ENCODE results near the gene CCDC122.

The CCDC122 gene
- 0.78 to 2.1 (median 1.9) reads per million in 3 donors for total RNA-seq

DNA sequence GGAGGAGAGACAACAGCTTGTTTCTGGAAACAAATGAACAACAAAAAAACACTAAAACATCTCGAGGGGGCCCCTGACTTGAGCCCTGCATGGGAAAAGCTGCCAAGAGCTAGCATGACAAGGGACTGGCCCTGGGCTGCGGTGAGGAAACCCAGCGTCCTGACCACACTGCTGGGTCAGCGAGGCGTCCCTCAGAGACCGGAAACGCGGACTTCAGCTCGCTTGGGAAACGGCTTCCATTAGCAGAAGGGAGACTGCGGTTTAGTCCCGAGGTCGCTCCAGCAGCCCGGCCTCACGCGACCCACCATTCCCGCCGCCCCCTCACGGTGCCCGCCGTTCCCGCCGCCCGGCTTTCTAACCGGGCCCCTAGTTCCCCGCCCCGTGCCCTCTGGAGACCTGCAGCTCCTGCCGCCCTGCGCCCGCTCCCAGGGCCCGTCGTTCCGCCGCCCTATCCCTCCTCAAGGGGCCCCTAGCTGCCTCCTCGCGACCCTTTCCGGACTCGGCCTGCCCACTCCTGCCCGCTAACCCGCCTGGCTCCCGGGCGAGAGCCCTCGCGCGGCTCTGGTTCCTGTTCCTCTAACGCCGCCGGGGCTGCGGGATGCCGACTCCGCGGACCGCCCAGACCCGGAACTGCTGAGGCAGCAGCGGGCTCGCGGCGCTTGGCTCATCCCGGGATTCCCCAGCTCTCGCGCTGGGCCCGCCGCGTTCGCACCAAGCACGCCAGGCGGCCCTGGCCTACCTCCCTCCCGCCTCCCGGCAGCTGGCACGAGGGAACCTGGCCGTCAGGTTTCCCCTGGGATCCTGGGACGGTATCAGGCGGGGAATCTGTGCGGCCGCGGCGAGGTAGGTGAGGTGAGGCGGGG is at the start of gene CCDC122:
TSS of gene CCDC122 (minus strand) at position 849 of the 863 bp plus-strand sequence. CDS start 10,364 bp downstream, outside the sequence.
- H3K27ac ChIP-seq (ENCODE audit: insufficient read depth, low read length, poor library complexity, severe bottlenecking), result peak within 1 kb of the TSS; percentile 78
- H3K36me3 ChIP-seq (ENCODE audit: control insufficient read depth, insufficient read depth, low read length), result no peaks in the 10 kb centered on the region
- peaks cover 3% of the 10 kb centered on the region for H3K4me1 ChIP-seq (ENCODE audit: control insufficient read depth, insufficient read depth, low read length, poor library complexity, severe bottlenecking)
- peak within 1 kb of the TSS; percentile 78 for H3K4me3 ChIP-seq (ENCODE audit: insufficient read depth, low read depth, low read length, poor library complexity, severe bottlenecking)
- no peaks in the 10 kb centered on the region for H3K27me3 ChIP-seq (replicated peaks; ENCODE audit: control insufficient read depth, insufficient read depth, low read length, poor library complexity, severe bottlenecking)
- no peaks in the 10 kb centered on the region for H3K9me3 ChIP-seq (ENCODE audit: control insufficient read depth, low read length)
- peak; percentile 63 to 71 (median 68) for DNase-seq

DNA sequence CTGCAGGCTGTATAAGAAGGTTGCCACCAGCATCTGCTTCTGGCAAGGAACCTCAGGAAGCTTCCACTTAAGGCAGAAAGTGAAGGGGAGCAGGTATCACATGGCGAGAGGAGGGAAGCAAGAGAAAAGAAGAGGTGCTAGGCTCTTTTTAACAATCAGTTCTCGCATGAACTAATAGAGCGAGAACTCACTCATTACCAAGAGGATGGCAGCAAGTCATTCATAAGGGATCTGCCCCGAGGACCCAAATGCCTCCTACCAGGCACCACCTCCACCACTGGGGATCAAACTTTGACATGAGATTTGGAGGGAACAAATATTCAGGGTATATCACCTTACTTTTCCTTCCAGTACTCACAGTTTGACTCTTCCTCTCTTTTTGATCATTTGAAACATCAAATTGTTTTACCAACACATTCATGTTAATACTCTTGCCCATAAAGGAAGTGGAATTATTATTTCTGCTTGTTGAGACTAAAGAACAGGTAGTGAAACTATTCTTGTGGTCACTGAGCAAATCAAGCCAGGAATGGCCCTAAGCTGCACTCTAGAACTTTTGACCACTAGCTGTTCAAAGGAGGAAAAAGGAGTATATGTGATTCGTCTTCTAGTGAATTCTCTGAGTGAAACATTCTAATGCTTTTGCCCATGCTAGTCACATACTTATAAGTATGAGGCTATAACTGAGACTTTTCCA is 45.2 kb upstream of the CCDC122 start:
- Histone ChIP-seq H3K4me3 (ENCODE audit: insufficient read depth, low read depth, low read length, poor library complexity, severe bottlenecking) (no peak overlapping the region), H3K9me3 (ENCODE audit: control insufficient read depth, low read length) (no peaks in the 10 kb centered on the region), H3K4me1 (ENCODE audit: control insufficient read depth, insufficient read depth, low read length, poor library complexity, severe bottlenecking) (no peaks in the 10 kb centered on the region), H3K27ac (ENCODE audit: insufficient read depth, low read length, poor library complexity, severe bottlenecking) (no peak overlapping the region), H3K27me3 (replicated peaks; ENCODE audit: control insufficient read depth, insufficient read depth, low read length, poor library complexity, severe bottlenecking) (no peaks in the 10 kb centered on the region), H3K36me3 (ENCODE audit: control insufficient read depth, insufficient read depth, low read length) (no peaks in the 10 kb centered on the region)
- no peak for DNase-seq

DNA sequence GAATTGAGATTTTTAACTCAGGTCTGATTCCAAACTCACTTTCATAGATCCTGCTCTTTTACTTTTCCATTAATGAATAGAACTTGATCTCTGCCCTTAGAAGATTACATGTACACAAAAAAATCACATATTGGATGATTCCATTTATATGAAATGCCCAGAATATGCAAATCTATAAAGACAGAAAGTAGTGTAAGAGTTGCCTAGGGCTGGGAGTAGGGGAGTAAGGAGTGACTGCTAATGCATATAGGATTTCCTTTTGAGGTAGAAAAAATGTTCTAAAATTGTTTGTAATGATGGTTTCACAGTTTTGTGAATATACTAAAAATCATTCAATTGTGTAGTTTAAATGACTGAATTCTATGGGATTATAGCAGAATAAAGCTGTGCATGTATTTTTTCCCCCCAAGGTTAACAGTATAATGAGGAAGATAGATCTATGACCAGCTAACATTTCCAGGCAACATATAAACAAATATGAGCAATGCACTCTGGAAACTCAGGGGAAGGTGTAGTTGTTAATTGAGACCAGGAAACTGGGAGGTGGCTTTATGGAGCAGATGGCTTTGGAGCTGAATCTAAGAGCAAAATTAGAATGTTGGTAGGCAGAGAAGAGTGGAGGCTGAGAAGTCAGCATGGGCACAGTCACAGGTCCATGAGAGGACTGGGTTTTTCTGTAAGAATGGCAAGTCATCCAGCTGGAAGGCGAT is 41.6 kb upstream of the CCDC122 start:
- Histone ChIP-seq H3K4me3 (ENCODE audit: insufficient read depth, low read depth, low read length, poor library complexity, severe bottlenecking) (no peak overlapping the region), H3K27me3 (replicated peaks; ENCODE audit: control insufficient read depth, insufficient read depth, low read length, poor library complexity, severe bottlenecking) (no peaks in the 10 kb centered on the region), H3K36me3 (ENCODE audit: control insufficient read depth, insufficient read depth, low read length) (no peaks in the 10 kb centered on the region), H3K4me1 (ENCODE audit: control insufficient read depth, insufficient read depth, low read length, poor library complexity, severe bottlenecking) (no peaks in the 10 kb centered on the region), H3K27ac (ENCODE audit: insufficient read depth, low read length, poor library complexity, severe bottlenecking) (no peak overlapping the region), H3K9me3 (ENCODE audit: control insufficient read depth, low read length) (no peaks in the 10 kb centered on the region)
- no peak for DNase-seq

DNA sequence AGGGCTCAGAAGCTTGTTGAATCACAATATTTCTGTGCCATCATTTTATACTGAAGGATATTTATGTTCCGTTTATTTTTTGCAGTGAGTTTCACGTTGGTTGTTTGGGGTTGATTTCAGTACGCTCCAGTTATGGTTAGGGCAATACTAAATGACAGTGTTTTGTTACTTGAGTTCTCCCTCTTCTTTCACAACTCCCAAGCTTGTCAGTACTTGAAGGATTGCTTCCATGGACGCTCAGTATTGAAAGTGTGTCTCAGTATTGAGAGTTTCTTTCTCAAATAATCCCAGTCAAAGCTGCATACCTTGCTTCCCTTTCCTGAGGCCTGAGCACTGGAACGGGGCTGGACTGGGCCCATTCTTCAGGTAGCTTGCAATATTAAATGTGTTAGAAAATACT is 39.1 kb upstream of the CCDC122 start:
- Histone ChIP-seq H3K9me3 (ENCODE audit: control insufficient read depth, low read length) (no peaks in the 10 kb centered on the region), H3K27ac (ENCODE audit: insufficient read depth, low read length, poor library complexity, severe bottlenecking) (no peak overlapping the region), H3K36me3 (ENCODE audit: control insufficient read depth, insufficient read depth, low read length) (no peaks in the 10 kb centered on the region), H3K4me1 (ENCODE audit: control insufficient read depth, insufficient read depth, low read length, poor library complexity, severe bottlenecking) (no peaks in the 10 kb centered on the region), H3K27me3 (replicated peaks; ENCODE audit: control insufficient read depth, insufficient read depth, low read length, poor library complexity, severe bottlenecking) (no peaks in the 10 kb centered on the region), H3K4me3 (ENCODE audit: insufficient read depth, low read depth, low read length, poor library complexity, severe bottlenecking) (no peak overlapping the region)
- no peak for DNase-seq

DNA sequence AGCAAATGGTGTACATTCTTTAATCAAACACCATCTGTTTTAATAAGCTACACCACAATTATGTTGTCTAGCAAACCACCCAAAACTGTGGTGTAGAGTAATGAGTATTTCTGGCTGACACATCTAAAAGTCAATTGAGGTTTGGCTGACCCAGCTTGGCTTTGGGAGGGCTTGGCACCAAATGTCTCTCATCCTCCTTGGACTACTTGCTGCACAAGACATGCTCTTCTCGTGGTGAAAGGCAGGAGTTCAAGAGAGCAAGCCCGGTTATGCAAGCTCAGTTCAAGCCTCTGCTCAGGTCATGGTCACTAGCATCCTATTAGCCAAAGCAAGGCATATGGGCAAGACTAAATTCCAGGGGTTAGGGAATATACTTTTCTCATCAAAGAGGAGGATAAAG is 37.3 kb upstream of the CCDC122 start:
- Histone ChIP-seq H3K27me3 (replicated peaks; ENCODE audit: control insufficient read depth, insufficient read depth, low read length, poor library complexity, severe bottlenecking) (no peaks in the 10 kb centered on the region), H3K27ac (ENCODE audit: insufficient read depth, low read length, poor library complexity, severe bottlenecking) (no peak overlapping the region)

DNA sequence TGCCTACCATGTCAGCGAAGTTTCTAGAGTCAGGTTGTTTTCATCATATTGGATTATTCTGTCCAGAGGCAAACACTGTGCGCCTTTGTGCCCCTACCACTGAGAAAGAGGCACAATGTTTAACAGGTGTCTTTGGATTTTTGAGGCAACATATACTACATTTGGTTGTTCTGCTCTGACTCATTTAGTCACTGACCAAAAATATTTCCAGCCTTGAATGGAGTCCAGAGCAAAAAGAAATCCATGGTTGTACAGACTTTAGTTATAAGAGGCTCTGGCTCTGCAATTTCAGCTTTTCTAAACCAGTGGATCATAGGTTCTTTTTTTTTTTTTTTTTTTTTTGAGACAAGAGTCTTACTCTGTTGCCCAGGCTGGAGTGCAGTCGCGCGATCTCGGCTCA is 35.9 kb upstream of the CCDC122 start:
- Histone ChIP-seq H3K27ac (ENCODE audit: insufficient read depth, low read length, poor library complexity, severe bottlenecking) (no peak overlapping the region), H3K9me3 (ENCODE audit: control insufficient read depth, low read length) (no peaks in the 10 kb centered on the region), H3K27me3 (replicated peaks; ENCODE audit: control insufficient read depth, insufficient read depth, low read length, poor library complexity, severe bottlenecking) (no peaks in the 10 kb centered on the region), H3K36me3 (ENCODE audit: control insufficient read depth, insufficient read depth, low read length) (no peaks in the 10 kb centered on the region), H3K4me3 (ENCODE audit: insufficient read depth, low read depth, low read length, poor library complexity, severe bottlenecking) (no peak overlapping the region), H3K4me1 (ENCODE audit: control insufficient read depth, insufficient read depth, low read length, poor library complexity, severe bottlenecking) (no peaks in the 10 kb centered on the region)
- no peak for DNase-seq

More for the DNA sequence above, 37.3 kb upstream of the CCDC122 start:
- Histone ChIP-seq H3K4me1 (ENCODE audit: control insufficient read depth, insufficient read depth, low read length, poor library complexity, severe bottlenecking) (no peaks in the 10 kb centered on the region), H3K9me3 (ENCODE audit: control insufficient read depth, low read length) (no peaks in the 10 kb centered on the region), H3K36me3 (ENCODE audit: control insufficient read depth, insufficient read depth, low read length) (no peaks in the 10 kb centered on the region), H3K4me3 (ENCODE audit: insufficient read depth, low read depth, low read length, poor library complexity, severe bottlenecking) (no peak overlapping the region)
- DNase-seq, result no peak

DNA sequence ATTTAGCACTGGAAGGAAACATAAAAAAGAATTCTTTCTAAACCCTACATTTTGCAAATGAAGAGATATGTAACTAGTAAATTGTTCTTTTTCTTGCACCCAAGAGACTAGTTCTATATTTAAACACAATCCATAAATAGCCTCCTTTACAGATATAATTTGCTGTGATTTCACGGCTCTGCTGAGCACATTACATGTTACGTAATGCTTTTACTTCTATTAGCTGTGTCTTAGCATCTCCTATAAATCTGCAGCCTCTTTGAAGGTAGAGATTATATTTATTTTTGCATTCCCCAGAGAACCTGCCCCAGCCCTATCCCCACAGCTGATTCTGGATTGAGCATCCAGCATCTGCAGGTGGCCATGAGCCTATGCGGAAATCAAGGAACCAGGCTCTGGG is 32.3 kb upstream of the CCDC122 start:
- Histone ChIP-seq H3K4me3 (ENCODE audit: insufficient read depth, low read depth, low read length, poor library complexity, severe bottlenecking) (no peak overlapping the region), H3K27ac (ENCODE audit: insufficient read depth, low read length, poor library complexity, severe bottlenecking) (no peak overlapping the region), H3K27me3 (replicated peaks; ENCODE audit: control insufficient read depth, insufficient read depth, low read length, poor library complexity, severe bottlenecking) (no peaks in the 10 kb centered on the region), H3K4me1 (ENCODE audit: control insufficient read depth, insufficient read depth, low read length, poor library complexity, severe bottlenecking) (no peaks in the 10 kb centered on the region), H3K9me3 (ENCODE audit: control insufficient read depth, low read length) (no peaks in the 10 kb centered on the region), H3K36me3 (ENCODE audit: control insufficient read depth, insufficient read depth, low read length) (no peaks in the 10 kb centered on the region)
- DNase-seq, result no peak

DNA sequence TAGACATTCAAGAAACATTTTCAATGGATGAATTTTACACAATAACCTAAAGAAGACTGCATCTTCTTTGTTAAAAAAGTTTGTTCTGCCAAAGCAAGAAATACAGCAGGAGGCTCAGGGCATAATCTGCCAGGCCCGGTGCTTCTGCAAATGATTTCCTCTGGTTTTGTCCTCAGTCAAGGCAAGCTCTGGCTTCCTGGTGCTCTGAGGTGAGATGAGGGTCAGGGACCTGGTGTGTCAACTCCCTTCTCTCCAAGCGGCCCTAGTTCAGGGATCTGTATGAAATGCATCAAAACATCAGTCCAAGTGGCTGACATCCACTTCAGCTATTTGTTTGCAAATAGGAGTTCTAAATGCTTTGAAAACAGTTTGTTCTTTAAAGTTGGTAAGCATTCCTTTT is 31.7 kb upstream of the CCDC122 start:
- Histone ChIP-seq H3K4me3 (ENCODE audit: insufficient read depth, low read depth, low read length, poor library complexity, severe bottlenecking) (no peak overlapping the region), H3K9me3 (ENCODE audit: control insufficient read depth, low read length) (no peaks in the 10 kb centered on the region), H3K27ac (ENCODE audit: insufficient read depth, low read length, poor library complexity, severe bottlenecking) (no peak overlapping the region), H3K36me3 (ENCODE audit: control insufficient read depth, insufficient read depth, low read length) (no peaks in the 10 kb centered on the region), H3K27me3 (replicated peaks; ENCODE audit: control insufficient read depth, insufficient read depth, low read length, poor library complexity, severe bottlenecking) (no peaks in the 10 kb centered on the region), H3K4me1 (ENCODE audit: control insufficient read depth, insufficient read depth, low read length, poor library complexity, severe bottlenecking) (no peaks in the 10 kb centered on the region)
- DNase-seq, result no peak

DNA sequence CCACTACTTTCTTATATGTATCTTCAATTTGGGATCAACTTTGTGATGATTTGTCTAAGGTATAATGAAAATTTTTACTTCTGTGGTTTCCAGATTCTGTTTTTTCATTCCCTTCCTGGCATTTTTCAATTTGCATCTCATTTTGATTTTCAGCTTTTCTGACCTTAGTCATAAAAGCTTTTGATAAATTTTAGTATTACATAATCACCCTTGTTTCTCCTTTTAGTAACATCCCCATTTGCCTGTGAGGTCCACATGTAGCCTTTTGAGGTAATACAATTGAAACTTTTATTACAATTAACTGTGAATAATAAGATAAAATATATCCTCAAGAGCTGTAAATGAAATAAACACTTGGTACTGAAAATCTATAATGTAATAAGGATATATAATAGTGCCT is 31.3 kb upstream of the CCDC122 start:
- DNase-seq, result no peak
- H3K36me3 ChIP-seq (ENCODE audit: control insufficient read depth, insufficient read depth, low read length), result no peaks in the 10 kb centered on the region
- H3K27me3 ChIP-seq (replicated peaks; ENCODE audit: control insufficient read depth, insufficient read depth, low read length, poor library complexity, severe bottlenecking), result no peaks in the 10 kb centered on the region
- H3K4me3 ChIP-seq (ENCODE audit: insufficient read depth, low read depth, low read length, poor library complexity, severe bottlenecking), result no peak overlapping the region
- H3K9me3 ChIP-seq (ENCODE audit: control insufficient read depth, low read length), result no peaks in the 10 kb centered on the region
- no peak overlapping the region for H3K27ac ChIP-seq (ENCODE audit: insufficient read depth, low read length, poor library complexity, severe bottlenecking)
- H3K4me1 ChIP-seq (ENCODE audit: control insufficient read depth, insufficient read depth, low read length, poor library complexity, severe bottlenecking), result no peaks in the 10 kb centered on the region
